ENCODE measurements around the gene OR9G4. TPM values are rescaled to one million over a fixed set of nuclear protein-coding genes. Genes with fewer than 3 reads are reported as not detected.

OR9G4 gene
- total and polyA plus RNA-seq, 2 of the 4 experiments (the other 2 are of a cell fraction): not detected

- no peak overlapping the region for H3K9ac ChIP-seq (ENCODE audit: low read depth, low read length)
- intact Hi-C loops (cut with micrococcal nuclease) (no loop called here), in situ Hi-C loops (cut with MboI; ENCODE audit: low sequenced_read_pairs) (no loop called here), dilution Hi-C loops (cut with HindIII; ENCODE audit: low sequenced_read_pairs, unreplicated experiment) (no loop called here)
- H3K4me1 ChIP-seq (ENCODE audit: control insufficient read depth, insufficient read depth, low read length): no peaks in the 10 kb centered on the region
- no peak overlapping the region for H3K18ac ChIP-seq (ENCODE audit: low read depth, low read length)
- no CpG with 5 or more reads among the region's 6 CpGs for WGBS, 2 experiments (ENCODE audit: extremely low coverage in 2 of 2, insufficient read length in 1 of 2)
- ChIA-PET POLR2A (ENCODE audit: unreplicated experiment) (no interaction called here), CTCF (interaction anchor here (1.3 kb wide), 1 partner anchor 11 kb away, joined by 4 read pairs; no protein-coding TSS in a partner anchor)
- TF ChIP-seq CHD1 (IDR thresholded peaks at IDR 0.05; ENCODE audit: low read depth, low read length) (no peak), ELK1 (IDR thresholded peaks at IDR 0.05; ENCODE audit: borderline replicate concordance, low read depth, low read length) (no peak), MAFK (IDR thresholded peaks at IDR 0.05; ENCODE audit: low read depth, low read length) (no peak), NFE2L2 (IDR thresholded peaks at IDR 0.05; ENCODE audit: low read depth, low read length) (no peak), BHLHE40 (IDR thresholded peaks at IDR 0.05; ENCODE audit: low read depth, low read length) (no peak), CEBPB (IDR thresholded peaks at IDR 0.05; ENCODE audit: low read depth, low read length) (no peak), POLR2A (IDR thresholded peaks at IDR 0.05; ENCODE audit: low read depth, low read length) (no peak), MAZ (IDR thresholded peaks at IDR 0.05; ENCODE audit: borderline replicate concordance, low read depth, low read length) (no peak), MXI1 (IDR thresholded peaks at IDR 0.05; ENCODE audit: borderline replicate concordance, low read depth, low read length) (no peak), RFX5 (IDR thresholded peaks at IDR 0.05; ENCODE audit: low read depth, low read length) (no peak), SMC3 (IDR thresholded peaks at IDR 0.05; ENCODE audit: low read depth, low read length) (peak; percentile 31; the same call in 1 of the 2 replicates), RCOR1 (IDR thresholded peaks at IDR 0.05; ENCODE audit: insufficient replicate concordance, low read length) (no peak), FOS (IDR thresholded peaks at IDR 0.05; ENCODE audit: low read depth, low read length) (no peak), RAD21 (IDR thresholded peaks at IDR 0.05; ENCODE audit: low read length) (peak; percentile 53)
- TF ChIP-seq, protein P1, sequence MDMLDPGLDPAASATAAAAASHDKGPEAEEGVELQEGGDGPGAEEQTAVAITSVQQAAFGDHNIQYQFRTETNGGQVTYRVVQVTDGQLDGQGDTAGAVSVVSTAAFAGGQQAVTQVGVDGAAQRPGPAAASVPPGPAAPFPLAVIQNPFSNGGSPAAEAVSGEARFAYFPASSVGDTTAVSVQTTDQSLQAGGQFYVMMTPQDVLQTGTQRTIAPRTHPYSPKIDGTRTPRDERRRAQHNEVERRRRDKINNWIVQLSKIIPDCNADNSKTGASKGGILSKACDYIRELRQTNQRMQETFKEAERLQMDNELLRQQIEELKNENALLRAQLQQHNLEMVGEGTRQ (IDR thresholded peaks at IDR 0.05; ENCODE audit: low read depth, low read length): no peak
- TF ChIP-seq, protein P2, sequence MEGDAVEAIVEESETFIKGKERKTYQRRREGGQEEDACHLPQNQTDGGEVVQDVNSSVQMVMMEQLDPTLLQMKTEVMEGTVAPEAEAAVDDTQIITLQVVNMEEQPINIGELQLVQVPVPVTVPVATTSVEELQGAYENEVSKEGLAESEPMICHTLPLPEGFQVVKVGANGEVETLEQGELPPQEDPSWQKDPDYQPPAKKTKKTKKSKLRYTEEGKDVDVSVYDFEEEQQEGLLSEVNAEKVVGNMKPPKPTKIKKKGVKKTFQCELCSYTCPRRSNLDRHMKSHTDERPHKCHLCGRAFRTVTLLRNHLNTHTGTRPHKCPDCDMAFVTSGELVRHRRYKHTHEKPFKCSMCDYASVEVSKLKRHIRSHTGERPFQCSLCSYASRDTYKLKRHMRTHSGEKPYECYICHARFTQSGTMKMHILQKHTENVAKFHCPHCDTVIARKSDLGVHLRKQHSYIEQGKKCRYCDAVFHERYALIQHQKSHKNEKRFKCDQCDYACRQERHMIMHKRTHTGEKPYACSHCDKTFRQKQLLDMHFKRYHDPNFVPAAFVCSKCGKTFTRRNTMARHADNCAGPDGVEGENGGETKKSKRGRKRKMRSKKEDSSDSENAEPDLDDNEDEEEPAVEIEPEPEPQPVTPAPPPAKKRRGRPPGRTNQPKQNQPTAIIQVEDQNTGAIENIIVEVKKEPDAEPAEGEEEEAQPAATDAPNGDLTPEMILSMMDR (conservative IDR thresholded peaks at IDR 0.05; ENCODE audit: low read depth, low read length): peak; percentile 58
- H3K14ac ChIP-seq (replicated peaks; ENCODE audit: low read depth, low read length): no peak overlapping the region
- H4K20me1 ChIP-seq (ENCODE audit: insufficient read depth, low read length): no peaks in the 10 kb centered on the region
- no peak overlapping the region for H4K8ac ChIP-seq (ENCODE audit: low read depth in 2 of 2, low read length in 2 of 2)
- no peak overlapping the region for H3K4me3 ChIP-seq (ENCODE audit: insufficient read depth, low read depth, low read length)
- no peak overlapping the region for H3K4ac ChIP-seq (ENCODE audit: low read depth, low read length)
- H3K9me3 ChIP-seq (ENCODE audit: control insufficient read depth, insufficient read depth, low read length): no peaks in the 10 kb centered on the region
- H3K56ac ChIP-seq (ENCODE audit: extremely low read depth, insufficient read depth, low read length): no peak overlapping the region
- no peak overlapping the region for H3K23ac ChIP-seq (ENCODE audit: low read depth, low read length)
- peak; percentile 54 for DNase-seq
- no peaks in the 10 kb centered on the region for H3K9me1 ChIP-seq (ENCODE audit: insufficient read depth, low read length)
- H2BK15ac ChIP-seq (ENCODE audit: low read depth, low read length): no peak overlapping the region
- no peak overlapping the region for H2AFZ ChIP-seq (replicated peaks; ENCODE audit: low read length, poor library complexity)
- H2BK20ac ChIP-seq (ENCODE audit: low read depth, low read length): no peak overlapping the region
- no peak overlapping the region for H3K27ac ChIP-seq (ENCODE audit: insufficient read depth, low read length)
- no peaks in the 10 kb centered on the region for H3K27me3 ChIP-seq (ENCODE audit: control insufficient read depth, insufficient read depth, low read length)
- no peak overlapping the region for H2BK5ac ChIP-seq (ENCODE audit: low read depth, low read length, poor library complexity, severe bottlenecking)
- no peaks in the 10 kb centered on the region for H3K79me1 ChIP-seq (ENCODE audit: low read depth in 1 of 2, low read length in 2 of 2)
- H4K5ac ChIP-seq (ENCODE audit: low read depth, low read length): no peak overlapping the region
- H2AK9ac ChIP-seq (replicated peaks; ENCODE audit: low read depth, low read length, poor library complexity): no peak overlapping the region
- no peak overlapping the region for H4K91ac ChIP-seq (ENCODE audit: insufficient read depth, low read depth, low read length)
- H2AK5ac ChIP-seq (ENCODE audit: low read depth, low read length): no peak overlapping the region
- ATAC-seq (ENCODE audit: low read depth): no peak
- H2BK120ac ChIP-seq (ENCODE audit: low read depth, low read length): no peak overlapping the region
- peak overlapping the region; percentile 67; the same call in 1 of the 2 replicates for H3K4me2 ChIP-seq (ENCODE audit: low read depth, low read length)
- BruUV-seq (replicated peaks): no TSS peak
- H3K36me3 ChIP-seq (ENCODE audit: control insufficient read depth, insufficient read depth, low read length): no peaks in the 10 kb centered on the region
Observed at GRCh38 chr11:56783448-56784041, 35.0 kb upstream of the OR9G4 start.

All from IMR-90 (cell line).